ENCODE measurements around the gene RPS14.
"Not testable (repeated sequence)": the region's sequence is repeated elsewhere in the genome, so short reads cannot be mapped to it uniquely, and the experiment has no call there.

Gene RPS14

GRCh38 chr5:150479416-150479815 is 29.9 kb upstream of the RPS14 start:
- DNase-seq (ENCODE audit: low read depth): no peak

GRCh38 chr5:150476568-150476967 is 27.0 kb upstream of the RPS14 start:
- not testable (repeated sequence) for DNase-seq (ENCODE audit: low read depth)

GRCh38 chr5:150473673-150474358 is 24.3 kb upstream of the RPS14 start:
- DNase-seq (ENCODE audit: low read depth): peak; percentile 85

- peak; percentile 99 for DNase-seq (ENCODE audit: low read depth)
Measured at GRCh38 chr5:150469718-150470469, 20.4 kb upstream of the RPS14 start.

- DNase-seq (ENCODE audit: low read depth): no peak
Measured at GRCh38 chr5:150468206-150468605, 18.7 kb upstream of the RPS14 start.

GRCh38 chr5:150465927-150466326 is 16.4 kb upstream of the RPS14 start:
- no peak for DNase-seq (ENCODE audit: low read depth)

- no peak for DNase-seq (ENCODE audit: low read depth)
Measured at GRCh38 chr5:150464554-150465012, 15.0 kb upstream of the RPS14 start.

GRCh38 chr5:150461231-150461630 is 11.7 kb upstream of the RPS14 start:
- DNase-seq (ENCODE audit: low read depth): no peak

- DNase-seq (ENCODE audit: low read depth): no peak
Measured at GRCh38 chr5:150460781-150461180, 11.2 kb upstream of the RPS14 start.

GRCh38 chr5:150458802-150459557 is 9.4 kb upstream of the RPS14 start:
- DNase-seq (ENCODE audit: low read depth): peak; percentile 39

- no peak for DNase-seq (ENCODE audit: low read depth)
Measured at GRCh38 chr5:150457562-150458240, 8.2 kb upstream of the RPS14 start.

GRCh38 chr5:150457121-150457520 is 7.6 kb upstream of the RPS14 start:
- no peak for DNase-seq (ENCODE audit: low read depth)

- no peak for DNase-seq (ENCODE audit: low read depth)
Measured at GRCh38 chr5:150454492-150455229, 5.1 kb upstream of the RPS14 start.

GRCh38 chr5:150454027-150454426 is 4.5 kb upstream of the RPS14 start:
- DNase-seq (ENCODE audit: low read depth): not testable (repeated sequence)

GRCh38 chr5:150452914-150453313 is 3.4 kb upstream of the RPS14 start:
- no peak for DNase-seq (ENCODE audit: low read depth)

GRCh38 chr5:150451594-150451993 is 2.1 kb upstream of the RPS14 start:
- DNase-seq (ENCODE audit: low read depth): no peak

- peak; percentile 26 for DNase-seq (ENCODE audit: low read depth)
Measured at GRCh38 chr5:150448952-150449516, 505 bp downstream of the RPS14 start.

- peak; percentile 18 for DNase-seq (ENCODE audit: low read depth)
Measured at GRCh38 chr5:150448334-150448733, 1.2 kb downstream of the RPS14 start.

- no peak for DNase-seq (ENCODE audit: low read depth)
Measured at GRCh38 chr5:150447188-150447587, 2.4 kb downstream of the RPS14 start.

GRCh38 chr5:150446583-150446982 is 3.0 kb downstream of the RPS14 start:
- no peak for DNase-seq (ENCODE audit: low read depth)

- no peak for DNase-seq (ENCODE audit: low read depth)
Measured at GRCh38 chr5:150446088-150446487, 3.5 kb downstream of the RPS14 start.
